NT2/D1 (cell line): ENCODE results near the gene BLM.

Source experiments
- SUZ12 ChIP-seq: IDR thresholded peaks from 2 replicates; pipeline ENCODE4 v1.6.1; 2011; ENCODE audit not compliant: insufficient read length, insufficient read depth; ENCODE audit errors: extremely low read depth
- YY1 ChIP-seq: IDR thresholded peaks from 2 replicates; pipeline ENCODE4 v1.6.1; 2011; ENCODE audit not compliant: insufficient read length, insufficient read depth

DNA sequence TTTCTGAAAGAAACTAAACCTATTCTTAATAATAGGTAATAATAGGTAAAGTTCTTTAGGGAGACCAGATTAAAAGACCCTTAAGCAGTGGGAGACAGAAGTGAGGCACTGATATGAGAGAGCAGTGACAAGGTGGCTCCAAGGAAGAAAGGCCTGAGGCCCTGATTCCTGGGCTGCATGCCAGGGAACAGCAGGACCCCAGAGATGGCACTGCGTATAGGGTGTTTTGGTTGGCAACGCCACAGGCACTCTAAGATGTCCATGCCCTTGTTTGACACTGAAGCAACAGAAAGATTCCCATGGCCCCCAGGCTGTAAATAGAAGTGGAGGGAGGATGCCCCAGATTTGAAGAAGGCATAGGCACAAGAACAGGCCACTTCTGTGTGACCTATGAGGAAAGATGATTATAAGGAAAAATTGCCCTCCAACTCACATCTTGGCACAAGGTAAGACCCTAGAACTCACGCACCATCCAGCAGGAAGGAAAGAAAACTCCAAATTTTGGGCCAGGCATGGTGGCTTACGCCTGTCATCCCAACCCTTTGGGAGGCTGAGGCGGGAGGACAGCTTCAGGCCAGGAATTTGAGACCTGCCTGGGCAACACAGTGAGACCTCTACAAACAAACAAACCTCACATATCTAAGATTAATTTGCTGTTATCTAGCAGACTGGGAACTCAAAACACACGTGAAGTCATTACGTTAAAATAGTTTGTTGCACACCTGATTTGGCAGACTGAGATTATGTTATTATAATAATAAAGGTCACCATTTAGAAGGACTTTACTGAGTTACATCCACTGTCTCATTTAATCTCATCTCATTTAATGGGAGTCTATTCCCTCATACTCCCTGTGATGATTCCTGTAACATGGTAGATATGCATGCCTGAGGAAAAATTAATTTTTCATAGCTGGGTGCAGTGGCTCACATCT, 10.5 kb upstream of the BLM start:
- no peak for TF ChIP-seq YY1
- no peak for TF ChIP-seq SUZ12
